Renal pelvis (tissue), 4 donors: ENCODE results near the gene TRUB2. TPM values are rescaled to one million over a fixed set of nuclear protein-coding genes. Genes with fewer than 3 reads are reported as not detected.
"Not testable (repeated sequence)": the region's sequence is repeated elsewhere in the genome, so short reads cannot be mapped to it uniquely, and the experiment has no call there.

Source experiments
- DNase-seq: peaks from one replicate; pipeline ENCODE4 v3.0.0-alpha.2; 2013
- polyA plus RNA-seq, 3 donors: library from polyadenylated mRNA; unstranded; fragments of 120-200 nt; gene quantifications; one replicate each; pipeline ENCODE4 v1.2.1, GENCODE V29; 2013; ENCODE audit not compliant: insufficient read length in 3 of 3

Gene TRUB2
- polyA plus RNA-seq, 3 donors, result 40.8 to 48.4 (median 47.1) TPM

DNA sequence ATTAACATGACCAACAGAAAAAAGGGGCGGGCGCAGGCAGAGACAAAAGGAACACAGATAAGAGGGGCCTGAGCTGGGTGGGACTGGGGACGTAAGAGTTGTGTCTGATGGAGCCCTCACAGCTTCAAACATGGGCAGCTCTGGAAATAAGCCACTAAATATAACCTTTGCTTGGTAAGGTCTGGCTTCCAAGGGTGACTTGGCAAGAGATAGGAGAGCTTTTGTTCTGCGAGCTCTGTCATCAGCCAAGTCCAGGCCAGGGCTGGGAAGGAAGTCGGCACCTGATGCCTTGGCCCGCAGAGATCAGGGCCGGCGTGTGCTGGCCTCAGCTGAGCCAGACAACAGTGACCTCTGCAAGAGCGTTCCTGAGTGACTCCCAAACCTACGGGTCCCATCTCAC is 11.8 kb downstream of the TRUB2 start:
- DNase-seq, result no peak

DNA sequence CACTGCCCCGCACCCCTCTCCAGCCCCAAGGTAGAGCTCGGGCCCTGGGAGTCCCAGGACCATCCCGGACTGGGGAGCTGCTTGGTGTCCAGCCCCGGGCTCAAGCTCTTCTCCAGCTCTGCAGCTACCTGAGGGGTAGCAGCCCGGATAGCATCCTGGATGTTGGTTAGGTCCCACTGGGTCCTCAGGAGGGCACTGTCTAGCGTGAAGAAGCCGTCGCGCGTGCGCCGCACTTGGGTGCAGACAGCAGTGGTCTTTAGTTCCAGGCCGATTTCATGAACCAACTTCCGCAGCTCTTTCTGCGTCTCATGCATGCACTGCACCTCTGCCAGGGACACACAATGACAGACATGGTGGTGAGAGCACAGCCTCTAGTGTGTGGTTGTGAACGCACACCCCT is 12.7 kb downstream of the TRUB2 start:
- no peak for DNase-seq

DNA sequence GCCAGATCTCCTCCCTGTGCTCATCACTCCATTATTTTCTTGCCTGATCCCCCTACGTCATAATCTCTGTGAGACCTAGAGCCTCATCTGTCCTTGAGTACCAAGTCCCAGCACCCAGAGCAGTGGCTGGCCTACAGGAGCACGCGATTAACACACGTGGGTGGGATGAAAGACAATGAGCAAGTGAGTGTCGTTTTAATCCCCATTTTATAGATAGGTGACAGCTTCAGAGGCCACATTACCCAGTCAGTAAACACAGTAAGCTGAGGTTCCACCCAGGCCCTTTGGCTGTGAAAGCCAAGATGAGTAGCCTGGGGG is 17.3 kb downstream of the TRUB2 start:
- no peak for DNase-seq

DNA sequence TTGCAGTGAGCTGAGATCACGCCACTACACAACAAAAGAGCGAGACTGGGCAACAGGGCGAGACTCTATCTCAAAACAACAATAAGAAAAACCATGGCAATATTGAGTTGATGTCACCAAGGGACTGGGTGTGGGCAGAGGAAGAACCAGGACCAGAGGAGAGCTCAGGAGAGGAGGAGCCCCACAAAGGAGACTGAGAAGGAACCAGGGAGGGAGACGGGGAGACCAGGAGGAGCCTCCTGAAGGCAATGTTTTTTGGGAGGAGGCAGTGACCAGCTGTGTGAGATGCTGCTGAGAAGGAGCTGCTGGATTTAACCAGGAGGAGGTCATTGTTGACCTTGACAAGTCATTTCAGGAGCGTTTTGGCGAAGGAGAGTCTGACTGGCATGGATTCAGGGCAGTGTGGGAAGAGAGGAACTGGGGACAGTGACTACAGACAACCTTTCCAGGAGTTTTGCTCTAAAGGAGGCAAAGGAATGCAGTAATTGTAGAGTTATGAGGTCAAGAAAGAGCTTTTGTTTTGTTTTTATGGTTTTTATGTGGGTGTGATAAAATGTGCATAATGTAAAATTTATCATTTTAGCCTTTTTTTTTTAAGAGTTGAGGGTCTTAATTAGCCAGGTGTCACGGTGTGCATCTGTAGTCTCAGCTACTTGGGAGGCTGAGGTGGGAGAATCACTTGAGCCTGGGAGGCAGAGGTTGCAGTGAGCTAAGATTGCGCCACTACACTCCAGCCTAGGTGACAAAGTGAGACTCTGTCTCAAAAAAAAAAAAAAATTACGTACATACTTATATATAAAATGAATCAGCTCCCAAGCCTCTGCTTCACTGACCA is 17.9 kb downstream of the TRUB2 start:
- no peak for DNase-seq

DNA sequence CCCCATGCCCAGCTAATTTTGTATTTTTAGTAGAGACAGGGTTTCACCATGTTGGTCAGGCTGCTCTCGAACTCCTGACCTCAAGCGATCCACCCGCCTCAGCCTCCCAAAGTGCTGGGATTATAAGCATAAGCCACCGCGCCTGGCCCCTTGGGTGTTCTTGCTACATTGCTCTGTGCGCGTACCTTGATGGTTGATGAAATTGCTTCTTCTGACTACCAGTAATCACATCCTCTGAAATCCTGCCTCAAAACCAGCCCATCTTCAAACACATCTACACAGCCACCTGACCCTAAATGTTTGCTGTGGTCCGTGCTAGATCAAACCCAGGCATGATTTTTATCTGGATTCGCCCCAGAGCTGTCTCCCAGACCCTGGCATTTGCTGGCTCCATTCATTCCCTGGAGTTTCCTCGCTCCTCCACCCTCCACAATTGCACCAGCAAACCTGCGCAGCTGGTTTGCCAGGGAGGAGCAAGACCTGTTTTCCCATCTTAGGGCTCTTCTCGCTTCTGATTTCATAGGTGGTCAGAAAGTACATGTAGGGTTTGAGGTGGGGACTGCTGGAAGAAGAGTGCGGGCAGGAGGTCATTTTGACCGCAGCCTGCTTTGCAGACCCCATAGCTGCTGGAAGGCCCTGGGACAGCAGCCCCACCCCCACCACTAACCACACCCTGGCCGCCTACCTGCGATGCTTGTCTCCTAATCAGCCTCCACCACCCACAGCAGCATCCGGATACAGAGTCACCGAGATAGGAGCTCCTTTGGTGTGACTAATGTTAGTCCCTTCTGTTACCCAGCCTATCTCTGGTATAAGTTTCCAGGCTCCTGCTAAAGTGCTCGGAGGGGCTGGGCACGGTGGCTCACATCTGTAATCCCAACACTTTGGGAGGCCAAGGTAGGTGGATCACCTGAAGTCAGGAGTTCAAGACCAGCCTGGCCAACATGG is 23.4 kb downstream of the TRUB2 start:
- DNase-seq, result no peak

DNA sequence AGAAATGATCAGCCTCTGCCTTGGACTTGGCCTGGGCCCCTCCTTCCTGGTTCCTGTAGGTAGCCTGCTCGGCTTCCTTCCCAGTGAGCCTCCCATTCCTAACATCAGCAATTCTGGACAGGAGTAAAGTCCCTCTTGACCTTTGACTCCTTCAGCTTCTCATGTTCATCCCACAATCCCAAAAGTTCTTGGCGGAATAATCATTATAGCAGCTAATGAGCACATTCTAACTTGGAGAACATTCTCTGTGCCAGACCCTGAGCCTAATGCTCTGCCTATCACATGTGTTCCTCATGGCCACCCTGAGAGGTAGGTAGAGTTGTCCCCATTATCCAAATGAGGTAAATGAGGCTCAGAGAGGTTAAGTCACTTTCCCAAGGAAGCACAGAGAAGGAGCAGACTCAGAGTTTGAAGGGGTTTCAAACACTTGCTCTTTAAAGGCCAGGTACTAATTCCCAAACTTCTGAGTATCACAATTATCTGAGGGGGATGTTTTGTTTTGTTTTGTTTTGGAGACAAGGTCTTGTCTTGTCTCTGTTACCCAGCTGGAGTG is 24.9 kb downstream of the TRUB2 start:
- no peak for DNase-seq

DNA sequence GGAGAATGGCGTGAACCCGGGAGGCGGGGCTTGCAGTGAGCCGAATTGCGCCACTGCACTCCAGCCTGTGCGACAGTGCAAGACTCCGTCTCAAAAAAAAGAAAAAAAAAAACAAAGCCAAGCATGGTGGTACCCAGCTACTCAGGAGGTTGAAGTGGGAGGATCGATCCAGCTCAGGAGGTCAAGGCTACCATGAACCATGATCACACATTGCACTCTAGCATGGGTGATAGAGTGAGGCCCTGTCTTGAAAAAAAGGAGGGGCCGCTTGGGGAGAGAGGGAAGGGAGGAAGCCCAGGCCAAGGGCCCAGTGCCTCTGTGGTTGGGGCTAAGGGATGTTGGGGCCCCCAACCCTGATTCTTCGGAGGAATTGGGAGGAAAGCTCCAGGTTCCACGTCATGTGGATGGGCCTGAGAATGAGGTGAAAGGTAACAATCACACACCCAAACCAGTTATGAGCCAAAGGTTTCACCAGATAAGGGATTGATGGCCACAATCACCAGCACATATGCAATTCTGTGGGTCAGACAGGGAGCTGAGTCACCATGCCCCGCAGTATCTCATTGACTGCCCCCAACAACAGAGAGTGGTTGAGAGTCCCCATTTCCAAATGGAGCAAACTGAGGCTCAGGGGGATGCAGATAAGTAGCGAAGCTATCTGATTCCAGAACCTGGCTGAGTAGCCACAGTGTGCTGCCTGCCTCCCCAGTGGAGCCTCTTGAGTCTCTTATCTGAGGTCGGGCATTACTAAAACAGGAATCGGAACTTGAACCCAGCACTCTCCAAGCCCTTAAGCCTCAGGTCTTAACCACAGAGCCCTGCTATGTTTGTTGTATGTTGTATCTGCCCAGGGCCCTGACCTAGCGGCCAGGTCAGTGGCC is 25.7 kb downstream of the TRUB2 start:
- DNase-seq, result no peak

DNA sequence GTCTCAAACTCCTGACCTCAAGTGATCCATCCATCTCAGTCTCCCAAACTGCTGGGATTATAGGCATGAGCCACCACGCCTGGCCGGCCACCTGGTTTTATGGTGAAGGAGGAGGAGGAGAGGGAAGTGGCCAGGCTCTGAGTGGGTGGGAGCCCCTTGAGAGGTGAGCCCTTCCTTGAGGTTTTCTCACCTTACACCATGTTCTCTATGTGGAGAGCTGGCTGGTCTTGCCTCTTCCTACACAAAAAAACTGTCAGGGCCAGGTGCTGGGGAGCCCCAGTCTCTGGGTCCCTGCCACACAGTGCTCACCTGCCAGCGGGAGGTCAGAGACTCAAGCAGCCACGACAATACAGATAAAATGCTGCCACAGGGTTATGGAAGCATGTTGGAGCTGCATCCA is 28.1 kb downstream of the TRUB2 start:
- no peak for DNase-seq

DNA sequence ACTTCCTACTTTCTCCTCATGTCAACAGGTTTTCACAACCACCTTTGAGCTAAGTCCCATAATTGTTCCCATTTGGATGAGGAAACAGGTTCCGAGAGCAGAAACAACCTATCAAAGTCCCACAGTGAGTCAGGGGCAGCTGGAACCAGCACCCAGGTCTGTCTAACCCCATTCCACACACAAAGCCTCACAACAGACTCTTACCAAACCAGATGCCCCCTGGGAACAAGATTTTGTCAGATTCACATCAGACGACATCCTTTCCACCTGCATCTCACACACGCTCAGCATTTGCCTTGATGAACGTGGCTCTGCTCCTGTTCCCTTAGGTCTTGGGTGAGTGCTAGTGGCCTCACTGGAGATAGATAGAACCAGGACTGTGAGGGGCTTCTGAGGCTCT is 29.2 kb downstream of the TRUB2 start:
- DNase-seq, result no peak

DNA sequence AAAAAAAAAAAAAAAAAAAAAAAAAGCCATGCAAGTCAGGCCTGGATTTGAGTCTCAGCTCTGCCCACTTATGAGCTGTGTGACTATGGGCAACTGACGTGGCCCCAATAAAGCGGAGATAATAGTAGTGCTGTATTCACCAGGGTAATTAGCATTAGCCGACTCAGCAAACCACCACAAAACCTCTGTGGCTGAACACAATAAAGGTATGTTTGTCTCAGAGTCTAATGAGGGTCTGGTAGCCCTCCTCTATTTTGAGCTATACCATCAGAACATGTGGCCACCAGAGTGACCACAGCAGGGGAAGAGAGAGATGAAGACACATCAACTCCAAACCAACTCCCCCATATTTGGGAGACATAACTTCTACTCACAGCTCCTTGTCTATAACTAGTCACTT is 30.2 kb downstream of the TRUB2 start:
- no peak for DNase-seq

DNA sequence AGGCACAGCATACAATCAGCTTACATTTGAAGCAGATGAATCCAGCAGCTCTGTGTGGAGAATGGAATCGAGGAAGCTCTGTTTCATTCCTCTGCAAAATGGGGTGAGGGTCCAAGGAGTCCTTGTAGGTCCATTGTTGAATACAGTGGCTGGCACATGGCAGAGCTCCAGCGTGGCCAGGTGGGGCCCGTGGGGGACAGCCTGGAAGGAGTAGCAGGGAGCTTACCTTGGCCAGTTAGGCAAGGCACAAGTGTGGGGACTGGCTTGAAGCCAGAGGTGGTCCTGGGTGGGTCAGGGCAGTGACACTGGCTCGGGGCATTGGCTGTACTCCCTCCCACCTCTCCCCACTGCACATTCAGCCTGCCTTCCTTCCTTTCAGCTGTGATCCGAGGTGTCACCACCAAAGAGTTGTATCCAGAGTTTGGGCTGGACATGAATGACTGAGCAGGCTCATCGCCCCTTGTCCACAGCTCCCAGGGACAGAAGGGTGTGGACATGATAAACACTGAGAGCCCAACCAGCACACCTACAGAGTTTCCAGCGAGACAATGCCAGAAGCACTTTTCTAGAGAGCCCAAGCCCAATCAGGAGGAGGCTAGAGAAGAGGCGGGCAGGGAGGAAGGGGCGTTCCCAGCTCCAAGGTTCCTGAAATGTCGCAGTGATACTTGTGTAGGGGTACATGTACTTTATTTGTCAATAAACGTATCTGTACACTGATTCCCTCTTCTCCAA is 33.8 kb downstream of the TRUB2 start:
- no peak for DNase-seq

DNA sequence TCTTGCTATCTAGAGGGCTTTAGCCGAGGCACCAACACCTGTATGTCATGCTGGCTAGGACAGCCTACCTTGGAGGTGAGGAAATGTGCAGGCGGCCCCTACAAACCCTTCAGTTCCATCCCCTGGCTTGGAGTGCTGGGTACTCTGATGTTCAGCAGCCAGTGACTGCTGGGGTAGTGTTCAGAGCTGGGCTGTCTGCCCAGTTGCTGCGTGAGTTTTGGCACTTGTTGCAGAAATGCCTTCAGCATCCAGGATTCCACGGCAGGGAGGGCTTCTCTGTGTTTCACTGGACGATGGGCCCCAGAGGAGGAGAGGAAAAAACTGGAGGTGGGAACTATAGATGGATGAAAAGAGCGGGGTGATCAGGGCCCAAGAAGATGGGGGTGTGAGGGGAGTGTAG is 35.8 kb downstream of the TRUB2 start:
- DNase-seq, result no peak

DNA sequence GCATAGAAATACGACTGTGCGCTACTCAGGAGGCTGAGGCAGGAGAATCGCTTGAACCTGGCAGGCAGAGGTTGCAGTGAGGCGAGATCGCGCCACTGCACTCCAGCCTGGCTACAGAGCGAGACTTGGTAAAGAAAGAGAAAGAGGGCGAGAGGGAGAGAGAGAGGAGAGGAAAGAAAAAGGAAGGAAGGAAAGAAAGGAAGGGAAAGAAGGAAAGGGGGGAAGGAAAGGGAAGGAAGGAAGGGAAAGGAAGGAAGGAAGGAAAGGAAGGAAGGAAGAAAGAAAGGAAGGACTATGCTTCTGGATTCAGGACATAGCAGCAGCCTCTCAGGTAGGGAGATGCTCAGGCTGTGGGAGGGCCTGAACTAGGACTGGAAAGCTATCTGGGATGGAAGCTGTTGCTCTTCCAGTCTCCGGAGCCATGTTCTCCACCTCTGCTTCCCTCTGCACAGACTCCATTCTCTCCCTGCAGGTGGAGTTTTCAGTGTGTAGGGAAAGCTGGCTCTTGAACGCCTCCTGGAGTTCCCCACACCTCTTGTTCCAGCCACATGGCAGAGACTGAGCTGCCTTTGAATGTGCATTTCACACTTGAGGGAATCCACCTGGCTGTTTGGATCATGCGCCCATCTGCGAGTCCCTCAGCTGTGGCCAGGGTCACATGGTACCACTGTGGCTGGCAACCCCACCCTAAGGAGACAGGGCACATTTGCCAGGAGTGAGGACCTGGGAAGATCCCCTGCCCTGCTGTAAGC is 37.0 kb downstream of the TRUB2 start:
- DNase-seq, result no peak

DNA sequence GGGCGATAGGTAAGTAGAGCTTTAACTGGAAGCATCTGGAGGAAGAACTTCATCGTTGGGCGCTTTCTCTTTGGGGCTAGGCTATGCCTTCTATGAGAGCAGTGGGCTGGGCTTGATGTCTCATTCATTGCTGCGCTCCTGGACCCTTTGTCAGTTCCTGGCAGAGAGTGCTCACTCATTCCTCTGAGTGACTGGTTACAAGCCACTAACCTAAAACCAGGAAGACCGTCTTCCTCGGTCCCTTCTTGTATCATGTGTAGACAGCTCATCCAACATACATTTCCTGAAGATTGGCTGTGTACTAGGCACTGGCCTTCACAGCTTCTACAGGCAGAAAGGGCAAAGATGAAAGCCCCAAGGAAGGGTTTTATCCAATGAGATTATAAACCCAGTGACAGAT is 39.7 kb downstream of the TRUB2 start:
- no peak for DNase-seq

DNA sequence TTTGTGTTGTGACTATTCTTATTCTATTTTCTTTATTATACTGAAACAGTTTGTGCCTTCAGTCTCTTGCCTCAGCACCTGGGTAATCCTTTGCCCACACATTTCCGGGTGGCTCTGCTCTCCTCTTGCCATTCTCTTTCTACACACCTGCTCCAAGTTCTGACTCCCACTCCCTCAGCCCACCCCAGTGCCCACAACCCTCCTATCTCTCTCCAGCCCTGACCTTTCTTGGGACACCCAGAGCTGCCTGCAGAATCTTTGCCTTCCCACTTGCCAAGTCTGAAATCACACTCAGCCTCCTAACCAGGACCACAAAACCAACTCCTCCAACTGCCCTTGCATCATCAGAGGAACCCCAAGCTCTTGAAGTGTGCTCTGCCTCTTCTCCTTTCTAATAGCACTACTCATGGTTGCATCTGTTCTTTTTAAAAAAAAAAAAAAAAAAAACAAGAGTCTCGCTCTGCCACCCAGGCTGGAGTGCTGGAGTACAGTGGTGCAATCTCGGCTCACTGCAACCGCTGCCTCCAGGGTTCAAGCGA is 42.1 kb downstream of the TRUB2 start:
- no peak for DNase-seq

DNA sequence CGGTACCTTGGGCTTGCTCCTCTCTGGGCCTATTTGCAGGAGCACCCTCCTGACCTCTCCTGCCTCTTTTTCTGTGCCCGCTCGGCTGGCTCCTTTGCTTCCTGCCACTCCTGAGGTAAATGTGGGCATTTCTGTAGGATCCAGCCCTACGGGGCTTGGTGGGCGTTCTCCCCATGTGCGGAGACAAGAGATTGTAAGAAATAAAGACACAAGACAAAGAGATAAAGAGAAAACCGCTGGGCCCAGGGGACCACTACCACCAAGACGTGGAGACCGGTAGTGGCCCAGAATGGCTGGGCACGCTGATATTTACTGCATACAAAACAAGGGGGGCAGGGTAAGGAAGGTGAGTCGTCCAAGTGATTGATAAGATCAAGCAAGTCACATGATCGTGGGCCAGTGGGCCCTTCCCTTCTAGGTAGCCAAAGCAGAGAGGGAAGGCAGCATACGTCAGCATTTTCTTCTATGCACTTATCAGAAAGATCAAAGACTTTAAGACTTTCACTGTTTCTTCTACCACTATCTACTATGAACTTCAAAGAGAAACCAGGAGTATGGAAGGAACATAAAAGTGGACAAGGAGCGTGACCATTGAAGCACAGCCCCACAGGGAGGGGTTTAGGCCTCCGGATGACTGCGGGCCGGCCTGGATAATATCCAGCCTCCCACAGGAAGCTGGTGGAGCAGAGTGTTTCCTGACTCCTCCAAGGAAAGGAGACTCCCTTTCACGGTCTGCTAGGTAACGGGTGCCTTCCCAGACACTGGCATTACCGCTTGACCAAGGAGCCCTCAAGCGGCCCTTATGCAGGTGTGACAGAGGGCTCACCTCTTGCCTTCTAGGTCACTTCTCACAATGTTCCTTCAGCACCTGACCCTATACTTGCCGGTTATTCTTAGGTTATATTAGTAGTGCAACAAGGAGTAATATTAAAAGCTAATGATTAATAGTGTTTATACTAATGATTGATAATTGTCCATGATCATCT is 42.9 kb downstream of the TRUB2 start:
- DNase-seq, result not testable (repeated sequence)

DNA sequence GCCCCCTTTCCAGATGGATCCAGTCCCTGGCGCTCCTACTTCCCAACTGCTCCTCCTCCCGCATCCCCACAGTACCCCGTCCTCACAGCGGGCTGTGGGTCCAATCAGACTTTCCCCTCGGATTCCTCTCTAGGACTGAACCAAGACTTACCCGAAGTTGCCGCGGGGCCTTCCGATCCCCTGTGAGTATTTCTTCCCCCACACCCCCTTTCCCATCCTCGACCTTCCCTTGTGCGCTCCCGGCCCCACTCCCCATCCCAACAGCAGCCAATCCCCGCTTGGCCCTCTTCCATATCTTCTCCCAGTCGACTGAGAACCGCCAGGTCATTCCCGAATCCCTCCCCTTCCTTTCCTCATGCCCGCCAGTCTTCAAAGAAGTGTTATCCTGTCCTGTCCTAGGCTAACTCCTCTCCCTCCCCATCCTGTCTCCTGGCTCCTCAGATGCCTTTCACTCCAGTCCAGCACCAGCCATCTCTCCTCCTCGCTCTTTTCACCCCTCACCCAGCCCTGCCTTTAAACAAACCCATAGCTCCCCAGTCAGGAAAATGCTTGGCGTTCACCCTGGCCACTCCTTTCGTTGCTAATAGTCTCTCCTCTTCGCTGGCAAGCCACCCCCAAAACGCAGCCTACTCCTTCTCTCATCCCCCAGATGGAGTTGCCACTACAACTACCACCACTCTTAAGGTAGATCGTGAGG is 45.5 kb downstream of the TRUB2 start:
- peak; percentile 28 for DNase-seq

DNA sequence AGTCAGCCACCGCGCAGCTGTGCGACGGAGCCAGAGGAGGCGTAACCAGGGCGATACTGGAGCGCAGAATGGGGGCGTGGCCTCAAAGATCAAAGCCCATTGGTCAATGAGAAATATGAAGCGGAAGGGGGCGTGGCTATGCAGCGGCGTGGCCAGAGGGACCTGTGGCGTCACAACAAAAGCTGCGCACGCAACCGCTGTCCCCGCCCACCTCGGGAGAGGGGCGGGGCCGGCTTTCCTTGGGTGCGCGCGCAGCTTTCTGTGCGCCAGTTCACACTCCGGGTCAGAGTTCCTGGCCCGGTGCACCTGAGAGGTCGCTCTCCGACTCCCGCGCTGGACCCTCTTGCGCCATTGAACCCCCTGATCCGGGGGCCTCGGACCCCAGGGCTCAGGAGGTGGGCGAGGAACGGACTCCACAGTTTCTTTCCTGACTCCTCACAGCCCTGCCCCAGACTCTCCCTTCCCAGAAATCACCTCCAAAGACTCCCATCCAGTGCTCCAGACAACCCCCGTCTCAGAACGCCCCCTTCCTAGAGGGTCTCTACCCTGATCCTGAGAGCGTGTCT is 46.2 kb downstream of the TRUB2 start, which contains the start of gene SWI5:
Gene SWI5 (plus strand): TSS at position 269 of the 566 bp plus-strand sequence.
- peak; percentile 99 for DNase-seq
